GM18858 (cell line): ENCODE measurements around the gene GNPTG.

Experiments
- ATAC-seq: cut with Tn5 transposase; IDR thresholded peaks from one replicate; pipeline ENCODE4 v1.9.1; 2021; ENCODE audit not compliant: unreplicated experiment

GNPTG gene

GRCh38 chr16:1392826-1393225 lies 41.1 kb downstream of the GNPTG start:
- no peak for ATAC-seq

GRCh38 chr16:1393613-1394176 lies 42.0 kb downstream of the GNPTG start:
- no peak for ATAC-seq

- no peak for ATAC-seq
Observed at GRCh38 chr16:1394367-1394951, 42.7 kb downstream of the GNPTG start.

- ATAC-seq: no peak
Observed at GRCh38 chr16:1395444-1396031, 43.8 kb downstream of the GNPTG start.

- ATAC-seq: no peak
Observed at GRCh38 chr16:1397779-1398178, 46.0 kb downstream of the GNPTG start.

- ATAC-seq: no peak
Observed at GRCh38 chr16:1398351-1398750, 46.6 kb downstream of the GNPTG start.

GRCh38 chr16:1398826-1399581 lies 47.3 kb downstream of the GNPTG start:
- no peak for ATAC-seq

- no peak for ATAC-seq
Observed at GRCh38 chr16:1401061-1401757, 49.5 kb downstream of the GNPTG start.

- no peak for ATAC-seq
Observed at GRCh38 chr16:1401758-1402154, 50.0 kb downstream of the GNPTG start.

- ATAC-seq: no peak
Observed at GRCh38 chr16:1403036-1403435, 51.3 kb downstream of the GNPTG start.

GRCh38 chr16:1403733-1404132 lies 52.0 kb downstream of the GNPTG start:
- no peak for ATAC-seq

- no peak for ATAC-seq
Observed at GRCh38 chr16:1407753-1408152, 56.0 kb downstream of the GNPTG start.

- ATAC-seq: peak; percentile 52
Observed at GRCh38 chr16:1408171-1408837, 56.6 kb downstream of the GNPTG start.

- no peak for ATAC-seq
Observed at GRCh38 chr16:1412847-1413246, 61.1 kb downstream of the GNPTG start.
